GM18526 (cell line): ENCODE results near the gene DNAJC15.

Experiments used
- POLR2A ChIP-seq: IDR thresholded peaks from 3 replicates; pipeline ENCODE4 v1.6.1; 2011; ENCODE audit not compliant: insufficient read length; ENCODE audit errors: extremely low read depth

DNAJC15 gene

GRCh38 chr13:43061496-43062280 lies 38.3 kb downstream of the DNAJC15 start:
- no peak for TF ChIP-seq POLR2A

DNA sequence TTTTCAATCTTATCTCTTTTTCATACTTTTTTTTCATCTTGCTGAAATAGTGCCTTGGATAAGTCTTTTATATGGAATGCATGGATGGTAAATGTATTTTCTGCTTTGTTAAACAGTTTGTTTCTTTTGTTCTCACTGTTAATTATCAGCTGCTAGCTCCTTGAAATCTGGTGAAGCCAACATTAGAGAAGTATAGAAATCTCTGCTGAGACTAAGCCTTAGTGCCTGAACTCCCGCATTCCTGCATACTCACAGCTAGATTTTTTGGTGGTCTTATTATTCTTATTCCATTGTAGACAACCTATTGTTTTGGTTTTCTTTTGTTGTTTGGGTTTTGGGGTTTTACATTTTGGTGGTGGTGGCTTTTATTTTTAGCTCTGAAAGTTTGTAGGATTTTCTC lies 48.4 kb downstream of the DNAJC15 start:
- no peak for TF ChIP-seq POLR2A

DNA sequence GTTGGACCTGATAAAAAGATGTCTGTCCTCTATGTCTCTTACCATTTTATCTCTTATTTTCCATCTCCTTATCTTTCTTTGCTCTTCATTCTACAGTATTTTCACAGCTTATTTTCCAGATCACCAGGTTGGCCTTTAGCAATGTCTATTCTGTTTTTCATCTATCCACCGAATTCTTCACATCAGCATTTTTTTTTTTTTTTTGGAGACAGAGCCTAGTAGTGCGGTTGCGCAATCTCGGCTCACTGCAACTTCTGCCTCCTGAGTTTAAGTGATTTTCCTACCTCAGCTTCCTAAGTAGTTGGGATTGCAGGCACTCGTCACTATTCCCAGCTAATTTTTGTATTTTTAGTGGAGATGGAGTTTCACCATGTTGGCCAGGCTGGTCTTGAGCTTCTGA lies 49.0 kb downstream of the DNAJC15 start:
- no peak for TF ChIP-seq POLR2A

DNA sequence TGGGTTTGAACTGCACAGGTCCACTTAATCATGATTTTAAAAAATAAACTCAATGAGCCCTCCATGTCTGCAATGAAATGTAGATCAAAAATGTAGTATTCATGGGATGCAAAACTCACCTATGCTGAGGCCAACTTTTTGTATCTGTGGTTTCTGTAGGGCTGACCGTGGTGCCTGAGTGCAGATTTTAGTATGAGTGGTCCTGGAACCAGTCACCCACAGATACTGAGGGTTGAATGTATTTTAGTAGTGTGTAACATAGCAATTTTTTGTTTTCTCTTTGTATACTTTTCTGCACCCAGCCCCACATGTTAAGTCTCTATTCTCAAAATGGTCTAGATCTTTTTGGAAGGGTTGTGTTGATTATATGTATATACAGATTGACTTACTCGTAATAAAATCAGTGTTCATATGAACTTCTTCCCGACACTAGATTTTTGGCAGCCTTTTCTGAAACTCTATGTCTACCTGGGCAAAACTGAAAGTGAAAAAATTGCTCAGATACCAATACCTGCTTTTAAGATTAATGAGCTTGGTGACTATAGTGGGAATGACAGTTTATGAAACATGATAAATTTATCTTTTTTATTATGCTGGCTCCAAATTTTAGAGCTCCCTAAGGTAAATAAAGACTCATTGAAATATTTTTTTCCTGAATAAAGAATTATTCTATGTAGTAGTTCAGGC lies 51.6 kb downstream of the DNAJC15 start:
- no peak for TF ChIP-seq POLR2A

- TF ChIP-seq POLR2A, result no peak
Measured at GRCh38 chr13:43077046-43077445, 53.7 kb downstream of the DNAJC15 start.

DNA sequence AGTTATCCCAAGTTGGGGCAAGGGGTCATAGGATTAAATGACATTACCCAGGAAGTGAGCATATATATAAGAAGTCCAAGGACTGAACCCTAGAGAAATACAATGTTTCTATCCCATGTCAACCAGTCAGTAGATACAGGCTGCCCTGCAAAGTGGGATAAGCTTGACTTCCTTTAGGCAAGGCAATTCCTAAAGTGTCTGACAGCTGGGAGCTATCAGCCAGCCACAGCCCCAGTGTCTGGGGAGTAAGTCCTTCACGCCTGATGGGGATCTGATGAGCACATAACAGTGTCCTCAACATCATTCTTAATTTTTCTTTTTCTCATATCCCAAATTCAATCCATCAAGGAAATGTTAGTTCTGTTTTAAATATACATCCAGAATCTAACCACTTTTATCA lies 54.1 kb downstream of the DNAJC15 start:
- no peak for TF ChIP-seq POLR2A

GRCh38 chr13:43077906-43078305 lies 54.5 kb downstream of the DNAJC15 start:
- no peak for TF ChIP-seq POLR2A

- no peak for TF ChIP-seq POLR2A
Measured at GRCh38 chr13:43078399-43078798, 55.0 kb downstream of the DNAJC15 start.

- no peak for TF ChIP-seq POLR2A
Measured at GRCh38 chr13:43079392-43079931, 56.1 kb downstream of the DNAJC15 start.

DNA sequence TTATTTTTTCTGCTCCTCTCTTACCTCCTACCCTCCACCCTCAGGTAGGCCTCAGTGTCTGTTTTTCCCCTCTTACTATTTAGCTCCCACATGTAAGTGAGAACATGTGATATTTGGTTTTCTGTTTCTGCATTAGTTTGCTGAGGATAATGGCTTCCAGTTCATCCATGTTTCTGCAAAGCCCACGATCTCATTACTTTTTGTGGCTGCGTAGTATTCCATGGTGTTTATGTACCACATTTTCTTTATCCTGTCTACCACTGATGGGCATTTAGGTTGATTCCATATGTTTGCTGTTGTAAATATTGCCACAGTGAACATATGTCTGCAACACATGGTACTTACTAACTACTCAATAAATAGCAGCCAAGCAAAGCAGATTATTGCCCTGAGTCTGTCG lies 56.8 kb downstream of the DNAJC15 start:
- TF ChIP-seq POLR2A, result no peak

- TF ChIP-seq POLR2A, result no peak
Measured at GRCh38 chr13:43081866-43082265, 58.5 kb downstream of the DNAJC15 start.

DNA sequence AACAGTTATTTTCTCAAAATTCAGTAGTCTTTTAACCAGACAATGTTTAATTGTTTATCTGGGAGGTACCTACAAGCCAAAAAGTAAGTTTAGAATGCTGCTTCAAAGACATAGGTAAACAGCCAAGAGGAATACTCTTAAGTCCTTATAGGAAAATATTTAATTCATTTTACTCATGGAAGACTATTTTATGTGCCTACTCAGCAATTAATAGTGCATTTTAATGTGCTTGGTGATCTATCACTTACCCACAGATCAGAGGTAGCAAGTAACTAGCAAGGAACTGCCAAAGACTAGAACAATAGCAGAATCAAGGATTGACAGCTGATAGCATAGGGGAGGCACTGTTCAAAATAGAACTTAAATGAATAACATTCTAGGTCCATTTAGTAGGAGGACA lies 60.4 kb downstream of the DNAJC15 start:
- TF ChIP-seq POLR2A, result no peak

- no peak for TF ChIP-seq POLR2A
Measured at GRCh38 chr13:43085545-43085944, 62.2 kb downstream of the DNAJC15 start.

DNA sequence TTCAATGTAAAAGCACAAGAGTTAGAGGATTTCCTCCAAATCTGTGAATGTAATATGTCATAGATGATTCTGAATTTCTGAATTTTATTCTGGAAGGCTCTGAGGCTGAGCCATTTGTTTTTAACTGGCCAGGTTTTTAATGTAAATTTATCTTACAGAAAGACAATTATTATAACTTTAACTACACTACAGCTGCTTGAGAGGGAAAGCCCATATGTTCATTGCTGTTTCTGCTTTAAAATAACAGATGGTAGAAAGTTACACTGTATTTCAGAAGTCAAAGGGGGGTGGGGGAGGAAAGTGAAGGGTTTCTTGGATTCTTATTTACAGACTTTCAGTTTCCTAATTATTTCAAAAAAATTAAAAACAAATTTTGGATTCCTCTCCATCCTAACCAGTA lies 62.8 kb downstream of the DNAJC15 start:
- TF ChIP-seq POLR2A, result no peak

GRCh38 chr13:43088093-43088511 lies 64.7 kb downstream of the DNAJC15 start:
- TF ChIP-seq POLR2A, result no peak

GRCh38 chr13:43089912-43090498 lies 66.6 kb downstream of the DNAJC15 start:
- no peak for TF ChIP-seq POLR2A

DNA sequence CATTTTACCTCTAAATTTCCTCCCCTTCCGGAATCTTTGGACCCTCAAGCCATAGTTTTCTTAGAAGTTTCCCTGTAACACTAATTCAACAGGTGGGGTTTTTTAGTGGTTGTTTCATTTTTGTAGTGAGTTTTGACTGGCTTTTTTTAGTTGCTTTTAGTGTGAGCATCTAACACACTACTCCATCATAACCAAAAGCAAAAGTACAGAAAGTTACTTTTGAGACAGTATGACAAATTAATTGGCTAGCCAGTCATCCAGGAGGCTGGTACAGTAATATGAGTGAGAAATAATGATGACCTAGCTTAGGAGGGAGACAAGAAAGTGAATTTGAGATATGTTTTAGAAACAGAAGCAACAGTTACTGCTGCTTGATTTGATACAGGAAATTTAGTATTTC lies 71.5 kb downstream of the DNAJC15 start:
- TF ChIP-seq POLR2A, result no peak
